ENCODE data around the gene ACSL3.

ACSL3 gene

DNA sequence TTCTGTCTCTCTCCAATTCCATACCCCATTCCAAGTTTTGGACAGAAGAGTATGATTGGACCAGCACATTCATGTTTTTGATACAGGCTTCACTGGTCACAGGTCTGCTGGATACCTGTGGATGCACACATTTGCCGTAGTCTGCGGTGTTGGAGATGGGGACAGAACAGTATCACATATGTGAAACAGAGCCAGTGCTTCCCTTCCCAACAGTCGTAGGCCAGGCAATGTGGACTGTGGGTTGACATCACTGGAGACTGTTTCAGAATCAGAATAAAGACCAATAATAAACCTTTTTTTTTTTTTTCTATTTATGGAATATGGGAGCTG lies 18.7 kb downstream of the ACSL3 start:
- no peak overlapping the region for H3K4me3 ChIP-seq (replicated peaks; ENCODE audit: low read depth, low read length)
- DNase-seq (ENCODE audit: extremely low read depth, low read depth), result no peak
- TF ChIP-seq, protein P1, sequence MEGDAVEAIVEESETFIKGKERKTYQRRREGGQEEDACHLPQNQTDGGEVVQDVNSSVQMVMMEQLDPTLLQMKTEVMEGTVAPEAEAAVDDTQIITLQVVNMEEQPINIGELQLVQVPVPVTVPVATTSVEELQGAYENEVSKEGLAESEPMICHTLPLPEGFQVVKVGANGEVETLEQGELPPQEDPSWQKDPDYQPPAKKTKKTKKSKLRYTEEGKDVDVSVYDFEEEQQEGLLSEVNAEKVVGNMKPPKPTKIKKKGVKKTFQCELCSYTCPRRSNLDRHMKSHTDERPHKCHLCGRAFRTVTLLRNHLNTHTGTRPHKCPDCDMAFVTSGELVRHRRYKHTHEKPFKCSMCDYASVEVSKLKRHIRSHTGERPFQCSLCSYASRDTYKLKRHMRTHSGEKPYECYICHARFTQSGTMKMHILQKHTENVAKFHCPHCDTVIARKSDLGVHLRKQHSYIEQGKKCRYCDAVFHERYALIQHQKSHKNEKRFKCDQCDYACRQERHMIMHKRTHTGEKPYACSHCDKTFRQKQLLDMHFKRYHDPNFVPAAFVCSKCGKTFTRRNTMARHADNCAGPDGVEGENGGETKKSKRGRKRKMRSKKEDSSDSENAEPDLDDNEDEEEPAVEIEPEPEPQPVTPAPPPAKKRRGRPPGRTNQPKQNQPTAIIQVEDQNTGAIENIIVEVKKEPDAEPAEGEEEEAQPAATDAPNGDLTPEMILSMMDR (IDR thresholded peaks at IDR 0.05; ENCODE audit: low read depth, low read length, missing control alignments), result no peak

DNA sequence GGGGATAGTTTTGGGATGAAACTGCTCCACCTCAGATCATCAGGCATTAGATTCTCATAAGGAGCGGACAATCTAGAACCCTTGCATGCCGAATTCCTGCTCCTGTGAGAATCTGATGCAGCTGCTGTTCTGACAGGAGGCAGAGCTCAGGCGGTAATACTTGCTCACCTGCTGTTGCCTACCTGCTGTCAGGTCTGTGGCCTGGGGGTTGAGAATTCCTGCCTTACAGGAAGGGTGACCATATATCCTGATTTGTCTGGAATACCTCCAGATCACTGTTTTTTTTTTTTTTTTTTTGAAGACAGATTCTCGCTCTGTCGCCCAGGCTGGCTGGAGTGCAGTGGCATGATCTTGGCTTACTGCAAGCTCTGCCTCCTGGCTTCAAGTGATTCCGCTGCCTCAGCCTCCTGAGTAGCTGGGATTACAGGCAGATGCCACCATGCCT lies 21.7 kb downstream of the ACSL3 start:
- TF ChIP-seq, protein P1 (IDR thresholded peaks at IDR 0.05; ENCODE audit: low read depth, low read length, missing control alignments), result no peak
- DNase-seq (ENCODE audit: extremely low read depth, low read depth), result no peak
- H3K4me3 ChIP-seq (replicated peaks; ENCODE audit: low read depth, low read length), result no peak overlapping the region

DNA sequence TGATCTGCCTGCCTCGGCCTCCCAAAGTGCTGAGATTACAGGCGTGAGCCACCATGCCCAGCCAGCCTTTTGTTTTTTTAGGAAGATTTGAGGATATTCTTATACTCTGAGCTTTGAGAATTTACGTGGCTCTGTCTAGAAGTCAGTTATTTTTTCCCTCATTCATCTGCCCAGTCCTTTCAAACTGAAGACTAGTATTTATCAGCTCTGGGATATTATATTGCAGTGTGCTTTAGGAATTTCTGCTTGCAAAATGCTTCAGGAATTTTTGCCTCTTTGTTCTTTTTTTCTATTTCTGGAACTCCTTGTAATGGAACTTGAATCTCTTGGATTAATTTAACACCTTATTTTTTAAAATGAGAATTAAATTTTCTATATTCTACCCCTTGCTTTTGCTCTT lies 22.6 kb downstream of the ACSL3 start:
- DNase-seq (ENCODE audit: extremely low read depth, low read depth), result no peak
- H3K4me3 ChIP-seq (replicated peaks; ENCODE audit: low read depth, low read length), result no peak overlapping the region
- TF ChIP-seq, protein P1 (IDR thresholded peaks at IDR 0.05; ENCODE audit: low read depth, low read length, missing control alignments), result no peak

DNA sequence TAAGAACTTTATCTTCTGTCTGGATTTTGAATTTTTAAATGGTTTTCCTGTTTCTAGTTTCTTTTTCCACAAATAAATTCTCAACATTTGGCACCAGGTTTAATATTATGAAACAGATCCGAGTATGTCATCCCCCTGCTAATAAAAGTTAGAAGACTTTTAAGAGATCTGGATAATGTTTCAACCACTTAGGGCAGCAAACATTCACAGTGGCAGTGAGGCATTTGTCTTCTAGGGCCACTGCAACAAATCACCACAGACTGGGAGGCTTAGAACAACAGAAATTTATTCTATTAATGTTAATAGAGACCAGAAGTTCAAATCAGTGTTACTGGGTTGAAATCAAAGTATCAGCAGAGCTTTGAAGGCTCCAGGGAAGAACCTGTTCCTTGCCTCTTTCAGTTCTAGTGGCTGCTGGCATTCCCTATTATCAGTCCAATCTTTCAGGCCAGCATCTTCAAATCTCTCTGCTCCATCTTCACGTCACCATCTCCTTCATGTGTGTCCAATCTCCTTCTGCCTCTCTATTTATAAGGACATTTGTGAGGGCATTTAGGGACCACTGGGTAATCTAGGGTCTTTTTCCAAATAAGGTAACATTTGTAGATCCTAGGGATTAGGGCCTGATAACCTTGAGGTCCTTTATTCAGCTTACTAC lies 23.4 kb downstream of the ACSL3 start:
- no peak for DNase-seq (ENCODE audit: extremely low read depth, low read depth)
- H3K4me3 ChIP-seq (replicated peaks; ENCODE audit: low read depth, low read length), result no peak overlapping the region
- TF ChIP-seq, protein P1 (IDR thresholded peaks at IDR 0.05; ENCODE audit: low read depth, low read length, missing control alignments), result no peak

DNA sequence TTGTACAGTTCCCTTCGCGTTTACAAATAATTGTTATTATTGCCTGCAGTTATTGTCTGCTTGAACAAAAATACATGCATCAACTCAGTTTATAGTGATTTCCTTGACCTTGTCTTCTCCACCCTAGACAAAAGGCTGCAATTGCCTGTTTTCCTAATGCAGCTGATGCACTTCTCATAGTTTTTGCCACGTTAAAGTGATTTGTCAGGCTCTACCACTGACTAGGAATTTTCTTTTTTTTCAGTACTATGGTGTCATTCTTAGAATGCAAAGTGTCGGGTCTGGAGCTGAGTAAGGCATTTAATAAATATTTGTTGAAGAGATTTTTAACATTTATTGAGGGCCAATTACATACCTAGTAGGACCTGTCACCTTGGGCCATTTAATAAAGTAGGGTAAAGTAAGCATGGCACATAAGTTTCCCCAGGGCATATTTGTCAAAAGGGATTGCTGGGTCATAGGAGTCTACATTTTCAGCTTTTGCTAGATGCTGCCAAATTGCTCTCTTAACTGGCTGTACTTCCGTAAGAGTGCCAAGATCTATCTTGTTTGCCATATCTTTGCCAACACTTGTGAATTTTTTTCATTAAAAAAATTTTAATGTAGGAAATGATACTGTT lies 24.1 kb downstream of the ACSL3 start:
- no peak overlapping the region for H3K4me3 ChIP-seq (replicated peaks; ENCODE audit: low read depth, low read length)
- TF ChIP-seq, protein P1 (IDR thresholded peaks at IDR 0.05; ENCODE audit: low read depth, low read length, missing control alignments), result no peak
- no peak for DNase-seq (ENCODE audit: extremely low read depth, low read depth)

DNA sequence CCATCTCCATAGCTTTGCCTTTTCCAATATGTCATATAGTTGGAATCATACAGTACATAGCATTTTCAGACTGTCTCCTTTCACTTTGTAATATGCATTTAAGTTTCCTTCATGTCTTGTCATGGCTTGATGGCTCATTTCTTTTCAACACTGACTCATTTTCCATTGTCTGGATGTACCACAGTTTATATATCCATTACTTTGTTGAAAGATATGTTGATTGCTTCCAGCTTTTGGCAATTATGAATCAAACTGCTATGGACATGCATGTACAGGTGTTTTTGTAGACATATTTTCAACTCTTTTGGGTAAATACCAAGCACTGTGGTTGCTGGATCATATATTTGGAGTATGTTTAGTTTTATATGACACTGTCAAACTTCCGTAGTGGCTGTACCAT lies 26.3 kb downstream of the ACSL3 start:
- DNase-seq (ENCODE audit: extremely low read depth, low read depth), result no peak
- TF ChIP-seq, protein P1 (IDR thresholded peaks at IDR 0.05; ENCODE audit: low read depth, low read length, missing control alignments), result no peak
- H3K4me3 ChIP-seq (replicated peaks; ENCODE audit: low read depth, low read length), result no peak overlapping the region
